ENCODE data around the gene NAPA. TPM values are rescaled to one million over a fixed set of nuclear protein-coding genes. Genes with fewer than 3 reads are reported as not detected.

Gene NAPA
- total and polyA plus RNA-seq, 2 donors (not counting 1 experiment from before 2014, with no cell fraction given): 76.8 to 118 TPM

- no peak for TF ChIP-seq CTCF (conservative IDR thresholded peaks at IDR 0.05 in 1 of 2, IDR thresholded peaks at IDR 0.05 in 1 of 2; ENCODE audit: low read depth in 1 of 2, low read length in 2 of 2)
- no peak for TF ChIP-seq EZH2 (IDR thresholded peaks at IDR 0.05; ENCODE audit: low read length, missing control alignments)
- Histone ChIP-seq H3K27me3 (ENCODE audit: control insufficient read depth, insufficient read depth, low read length) (peaks cover 4% of the 10 kb centered on the region), H4K20me1 (ENCODE audit: control insufficient read depth, extremely low read depth, insufficient read depth, low read length) (no peaks in the 10 kb centered on the region), H3K4me3 (replicated peaks in 1 of 4; ENCODE audit: control extremely low read depth in 1 of 4, insufficient read depth in 1 of 4, low read depth in 3 of 4, low read length in 4 of 4) (no peak overlapping the region), H3K4me1 (ENCODE audit: control insufficient read depth, extremely low read depth, insufficient read depth, low read length) (no peaks in the 10 kb centered on the region), H3K27ac (ENCODE audit: insufficient read depth, low read length) (no peak overlapping the region), H2AFZ (ENCODE audit: low read length) (no peak overlapping the region), H3K4me2 (ENCODE audit: extremely low read depth, insufficient read depth, low read length) (no peak overlapping the region), H3K79me2 (ENCODE audit: control insufficient read depth, insufficient read depth, low read length) (no peaks in the 10 kb centered on the region), H3K9ac (ENCODE audit: insufficient read depth, low read length) (no peak overlapping the region), H3K36me3 (ENCODE audit: control insufficient read depth, insufficient read depth, low read length) (no peaks in the 10 kb centered on the region), H3K9me3 (ENCODE audit: control insufficient read depth, insufficient read depth, low read depth, low read length) (no peaks in the 10 kb centered on the region)
- DNase-seq (ENCODE audit: low read depth in 2 of 2): no peak
These were observed 14.3 kb upstream of the NAPA start for GRCh38 chr19:47529018-47529742.

GRCh38 chr19:47526798-47527197, 11.9 kb upstream of the NAPA start:
- Histone ChIP-seq H4K20me1 (ENCODE audit: control insufficient read depth, extremely low read depth, insufficient read depth, low read length) (no peaks in the 10 kb centered on the region), H3K27ac (ENCODE audit: insufficient read depth, low read length) (no peak overlapping the region), H3K4me3 (replicated peaks in 1 of 4; ENCODE audit: control extremely low read depth in 1 of 4, insufficient read depth in 1 of 4, low read depth in 3 of 4, low read length in 4 of 4) (no peak overlapping the region), H3K4me1 (ENCODE audit: control insufficient read depth, extremely low read depth, insufficient read depth, low read length) (no peaks in the 10 kb centered on the region), H3K36me3 (ENCODE audit: control insufficient read depth, insufficient read depth, low read length) (no peaks in the 10 kb centered on the region), H3K9me3 (ENCODE audit: control insufficient read depth, insufficient read depth, low read depth, low read length) (no peaks in the 10 kb centered on the region), H3K4me2 (ENCODE audit: extremely low read depth, insufficient read depth, low read length) (no peak overlapping the region), H3K79me2 (ENCODE audit: control insufficient read depth, insufficient read depth, low read length) (no peaks in the 10 kb centered on the region), H3K27me3 (ENCODE audit: control insufficient read depth, insufficient read depth, low read length) (peaks cover 8% of the 10 kb centered on the region), H3K9ac (ENCODE audit: insufficient read depth, low read length) (no peak overlapping the region), H2AFZ (ENCODE audit: low read length) (no peak overlapping the region)
- TF ChIP-seq EZH2 (IDR thresholded peaks at IDR 0.05; ENCODE audit: low read length, missing control alignments) (no peak), CTCF (conservative IDR thresholded peaks at IDR 0.05 in 1 of 2, IDR thresholded peaks at IDR 0.05 in 1 of 2; ENCODE audit: low read depth in 1 of 2, low read length in 2 of 2) (no peak)
- DNase-seq (ENCODE audit: low read depth in 2 of 2): no peak

GRCh38 chr19:47523473-47523872, 8.6 kb upstream of the NAPA start:
- DNase-seq (ENCODE audit: low read depth in 2 of 2): no peak
- Histone ChIP-seq H3K27me3 (ENCODE audit: control insufficient read depth, insufficient read depth, low read length) (peaks cover 13% of the 10 kb centered on the region), H3K27ac (ENCODE audit: insufficient read depth, low read length) (no peak overlapping the region), H3K36me3 (ENCODE audit: control insufficient read depth, insufficient read depth, low read length) (no peaks in the 10 kb centered on the region), H3K4me3 (replicated peaks in 1 of 4; ENCODE audit: control extremely low read depth in 1 of 4, insufficient read depth in 1 of 4, low read depth in 3 of 4, low read length in 4 of 4) (no peak overlapping the region), H2AFZ (ENCODE audit: low read length) (no peak overlapping the region), H3K9ac (ENCODE audit: insufficient read depth, low read length) (no peak overlapping the region), H3K9me3 (ENCODE audit: control insufficient read depth, insufficient read depth, low read depth, low read length) (no peaks in the 10 kb centered on the region), H4K20me1 (ENCODE audit: control insufficient read depth, extremely low read depth, insufficient read depth, low read length) (no peaks in the 10 kb centered on the region), H3K79me2 (ENCODE audit: control insufficient read depth, insufficient read depth, low read length) (no peaks in the 10 kb centered on the region), H3K4me2 (ENCODE audit: extremely low read depth, insufficient read depth, low read length) (no peak overlapping the region), H3K4me1 (ENCODE audit: control insufficient read depth, extremely low read depth, insufficient read depth, low read length) (no peaks in the 10 kb centered on the region)
- TF ChIP-seq CTCF (conservative IDR thresholded peaks at IDR 0.05 in 1 of 2, IDR thresholded peaks at IDR 0.05 in 1 of 2; ENCODE audit: low read depth in 1 of 2, low read length in 2 of 2): no peak
- no peak for TF ChIP-seq EZH2 (IDR thresholded peaks at IDR 0.05; ENCODE audit: low read length, missing control alignments)
